ENCODE results near the gene CFB.
"Not testable (repeated sequence)": the region's sequence is repeated elsewhere in the genome, so short reads cannot be mapped to it uniquely, and the experiment has no call there.

Gene CFB

GRCh38 chr6:31994421-31994820, 48.5 kb downstream of the CFB start:
- not testable (repeated sequence) for H4K20me1 ChIP-seq (ENCODE audit: insufficient read depth, low read length); H3K27me3 ChIP-seq (ENCODE audit: insufficient read depth, low read length); H3K9me3 ChIP-seq (ENCODE audit: low read length); H3K4me2 ChIP-seq (ENCODE audit: low read length); H3K79me2 ChIP-seq (ENCODE audit: insufficient read depth, low read length); H3K9ac ChIP-seq (ENCODE audit: low read length); H2AFZ ChIP-seq (ENCODE audit: low read length); H3K4me3 ChIP-seq (ENCODE audit: low read depth, low read length, poor library complexity, severe bottlenecking); H3F3A ChIP-seq (ENCODE audit: insufficient read depth, low read length); H3K9me2 ChIP-seq (ENCODE audit: low read depth, low read length); H3K27ac ChIP-seq (ENCODE audit: low read depth, low read length, poor library complexity, severe bottlenecking); H3K36me3 ChIP-seq (ENCODE audit: insufficient read depth, low read length); H3K4me1 ChIP-seq (ENCODE audit: insufficient read depth, low read length, severe bottlenecking)

- not testable (repeated sequence) for H3K4me1 ChIP-seq (ENCODE audit: insufficient read depth, low read length, severe bottlenecking); H3K9ac ChIP-seq (ENCODE audit: low read length); H3K36me3 ChIP-seq (ENCODE audit: insufficient read depth, low read length); H3F3A ChIP-seq (ENCODE audit: insufficient read depth, low read length); H3K9me2 ChIP-seq (ENCODE audit: low read depth, low read length); H4K20me1 ChIP-seq (ENCODE audit: insufficient read depth, low read length); H3K4me3 ChIP-seq (ENCODE audit: low read depth, low read length, poor library complexity, severe bottlenecking); H3K4me2 ChIP-seq (ENCODE audit: low read length); H2AFZ ChIP-seq (ENCODE audit: low read length); H3K27ac ChIP-seq (ENCODE audit: low read depth, low read length, poor library complexity, severe bottlenecking); H3K79me2 ChIP-seq (ENCODE audit: insufficient read depth, low read length); H3K9me3 ChIP-seq (ENCODE audit: low read length); H3K27me3 ChIP-seq (ENCODE audit: insufficient read depth, low read length)
Observed at GRCh38 chr6:31996385-31996784, 50.5 kb downstream of the CFB start.
